ENCODE measurements around the gene MSTN.

- no peak for TF ChIP-seq POLR2A (IDR thresholded peaks at IDR 0.05)
- no peak for TF ChIP-seq CTCF (IDR thresholded peaks at IDR 0.05)
Measured at GRCh38 chr2:190062601-190063000, at the start of gene MSTN.
